ENCODE results near the gene KLHDC7A.
"Not testable (repeated sequence)": the region's sequence is repeated elsewhere in the genome, so short reads cannot be mapped to it uniquely, and the experiment has no call there.

KLHDC7A gene

DNA sequence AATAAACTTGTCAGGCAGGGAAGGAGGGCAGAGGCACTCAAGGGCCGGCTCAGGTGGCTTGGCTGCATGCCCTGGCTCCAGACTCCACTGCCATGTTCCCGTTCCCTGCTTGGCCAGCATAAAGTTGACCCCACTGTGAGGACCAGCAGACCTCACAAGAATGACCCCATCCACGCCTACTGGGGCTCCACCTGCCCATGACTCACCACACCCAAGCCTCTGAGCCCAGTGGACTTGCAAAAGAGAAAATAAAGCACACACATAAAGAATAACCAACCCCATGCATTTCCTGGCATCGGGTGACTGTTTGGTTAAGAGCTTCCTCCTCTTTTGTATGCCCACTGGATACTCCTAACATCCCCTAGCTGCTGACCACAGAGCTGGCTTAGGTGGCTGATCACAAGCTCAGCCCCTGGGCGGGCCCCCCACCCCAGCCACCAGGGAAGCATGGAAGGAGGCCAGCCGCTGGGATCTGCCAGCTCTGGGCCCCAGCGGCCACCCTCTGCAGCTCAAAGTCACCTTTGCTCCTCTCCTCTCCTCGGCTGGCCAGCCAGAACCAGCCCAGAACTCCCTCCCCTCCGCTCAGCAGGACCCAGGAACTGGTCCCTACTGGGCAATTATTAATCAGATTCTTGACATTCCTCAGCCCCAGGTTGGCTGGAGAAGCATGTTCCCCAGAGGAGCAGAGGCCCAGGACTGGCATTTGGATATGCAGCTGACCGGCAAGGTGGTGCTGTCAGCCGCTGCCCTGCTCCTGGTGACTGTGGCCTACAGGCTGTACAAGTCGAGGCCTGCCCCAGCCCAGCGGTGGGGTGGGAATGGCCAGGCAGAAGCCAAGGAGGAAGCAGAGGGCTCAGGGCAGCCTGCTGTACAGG lies at the start of gene KLHDC7A:
KLHDC7A (plus strand) TSS at position 616 of the 875 bp plus-strand sequence; CDS start at position 668, 52 bp downstream.
- no peak for DNase-seq

DNA sequence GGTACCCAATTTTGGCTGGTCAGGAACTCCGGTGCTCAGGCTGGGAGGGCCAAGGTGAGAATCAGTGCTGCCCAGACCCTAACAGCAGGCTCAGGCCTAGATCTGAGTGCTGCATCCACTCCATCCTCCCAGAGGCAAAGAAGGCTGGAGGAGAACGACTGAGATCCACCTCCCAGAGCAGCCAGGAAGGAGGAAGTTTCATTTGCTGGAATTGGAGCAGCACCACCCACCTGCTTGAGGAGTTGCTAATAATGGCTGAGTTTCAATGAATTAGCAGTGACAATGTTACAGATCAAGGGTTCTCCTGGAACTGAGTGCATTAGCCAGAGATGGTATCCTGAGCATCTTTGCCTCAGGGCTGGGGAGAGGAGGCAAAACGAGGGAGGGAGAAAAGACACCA lies 46.7 kb upstream of the KLHDC7A start:
- DNase-seq, result no peak

DNA sequence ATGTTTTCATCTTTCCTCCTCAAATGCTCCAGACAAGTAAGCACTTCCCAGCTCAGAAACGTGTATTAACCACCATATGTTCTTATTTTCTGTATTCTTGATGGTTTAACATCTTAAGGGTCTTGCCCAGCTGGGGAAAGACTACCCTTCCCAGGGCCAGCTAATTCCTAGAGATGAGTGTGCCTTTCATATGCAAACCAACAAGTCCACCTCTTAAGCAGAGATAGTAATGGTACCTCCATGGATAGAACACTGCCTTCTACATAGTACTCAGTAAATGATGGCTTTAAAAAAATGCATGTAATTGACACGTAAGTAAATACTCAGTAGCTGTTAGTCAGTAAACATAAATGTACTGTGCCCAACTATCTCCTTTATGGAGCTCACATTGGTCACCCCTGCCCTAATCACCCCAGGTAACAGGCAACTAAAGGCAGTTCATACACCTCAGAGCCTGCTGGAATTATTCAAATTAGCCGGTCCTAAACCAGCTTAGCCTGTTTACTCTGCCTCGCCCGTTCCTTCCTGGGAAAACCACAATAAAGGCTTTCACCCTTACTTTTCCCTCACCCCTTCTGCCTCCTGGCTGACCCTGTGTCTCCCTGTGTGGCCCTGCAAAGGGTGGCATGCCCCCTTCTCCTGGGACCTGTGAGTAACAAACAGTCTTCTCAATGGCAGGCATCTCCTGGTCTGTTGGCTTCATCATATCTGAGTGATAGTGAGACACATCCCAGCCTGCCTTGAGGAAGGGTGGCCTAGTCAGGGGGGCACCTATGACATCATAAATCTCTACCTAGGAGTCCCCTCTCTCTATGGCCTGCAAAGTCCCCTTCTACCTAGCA lies 40.1 kb upstream of the KLHDC7A start:
- no peak for DNase-seq

GRCh38 chr1:18443587-18444520 lies 36.9 kb upstream of the KLHDC7A start:
- no peak for DNase-seq

- no peak for DNase-seq
These were observed 36.2 kb upstream of the KLHDC7A start for GRCh38 chr1:18444563-18444962.

GRCh38 chr1:18446751-18447150 lies 34.0 kb upstream of the KLHDC7A start:
- no peak for DNase-seq

DNA sequence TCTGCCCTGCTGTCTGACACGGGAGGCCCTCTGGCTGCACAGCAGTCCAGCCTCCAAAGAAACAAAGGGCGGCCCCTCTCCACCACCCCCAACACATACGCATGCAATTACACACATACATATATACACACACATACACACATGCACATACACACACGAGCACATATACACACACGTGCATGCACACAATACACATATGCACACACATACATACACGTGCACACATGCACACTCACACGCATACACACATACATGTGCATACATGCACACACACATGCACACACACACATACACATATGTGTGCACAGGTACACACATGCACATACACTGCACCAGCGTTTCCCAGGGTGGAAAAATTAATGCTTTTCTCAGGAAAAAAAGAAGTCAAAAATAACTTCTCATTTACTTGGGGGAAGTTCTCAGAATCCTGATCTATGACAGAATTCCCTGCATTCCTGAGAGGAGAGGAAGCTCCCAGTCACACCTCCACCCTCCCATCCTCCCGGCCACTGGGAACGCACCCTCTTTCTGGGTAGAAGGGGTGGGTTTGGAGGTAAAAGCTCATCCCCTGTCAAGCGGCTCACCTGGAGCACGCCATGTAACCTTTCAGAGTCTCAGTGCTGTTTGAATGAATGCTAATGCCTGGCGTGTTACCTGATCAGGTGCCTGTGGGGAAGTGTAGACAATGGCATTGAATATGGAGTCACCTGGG lies 33.1 kb upstream of the KLHDC7A start:
- DNase-seq, result no peak

- no peak for DNase-seq
These were observed 31.8 kb upstream of the KLHDC7A start for GRCh38 chr1:18448889-18449288.

GRCh38 chr1:18452550-18452949 lies 28.2 kb upstream of the KLHDC7A start:
- DNase-seq, result no peak

GRCh38 chr1:18458133-18459092 lies 22.3 kb upstream of the KLHDC7A start:
- no peak for DNase-seq

- DNase-seq, result no peak
These were observed 19.1 kb upstream of the KLHDC7A start for GRCh38 chr1:18461656-18462055.

GRCh38 chr1:18462517-18462916 lies 18.2 kb upstream of the KLHDC7A start:
- DNase-seq, result not testable (repeated sequence)

- no peak for DNase-seq
These were observed 17.7 kb upstream of the KLHDC7A start for GRCh38 chr1:18463063-18463462.

DNA sequence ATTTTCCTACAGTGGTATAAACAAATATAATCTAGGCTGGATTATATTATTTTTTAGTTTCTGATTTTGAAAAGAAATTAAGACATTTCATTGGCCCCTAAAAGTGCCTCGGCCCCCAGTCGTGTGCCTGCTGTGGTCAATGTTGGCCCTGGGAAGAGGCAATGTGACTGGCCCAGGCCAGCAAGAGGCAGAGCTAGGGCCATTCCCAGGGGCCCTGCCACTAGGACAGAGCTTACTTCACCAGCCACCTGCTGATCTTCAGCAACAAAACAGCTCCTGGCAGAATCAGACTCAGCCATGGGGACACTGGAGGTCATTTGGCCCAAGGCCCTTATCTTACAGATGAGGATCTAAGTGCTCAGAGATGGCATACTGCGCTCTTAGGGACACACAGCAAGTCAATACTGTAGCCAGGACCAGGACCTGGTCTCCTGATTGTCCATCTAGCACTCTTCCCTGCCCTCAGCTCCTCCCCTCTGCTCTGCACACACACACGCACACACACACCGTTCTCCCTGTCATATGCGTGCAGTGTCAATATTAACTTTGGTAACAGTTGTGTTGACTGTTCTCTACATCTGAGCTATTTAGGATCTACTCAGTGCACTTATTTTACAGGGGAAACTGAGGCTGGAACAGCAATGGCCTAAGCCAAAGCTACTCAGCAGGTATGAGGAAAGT lies 16.6 kb upstream of the KLHDC7A start:
- DNase-seq, result no peak

- no peak for DNase-seq
These were observed 16.1 kb upstream of the KLHDC7A start for GRCh38 chr1:18464665-18465050.

DNA sequence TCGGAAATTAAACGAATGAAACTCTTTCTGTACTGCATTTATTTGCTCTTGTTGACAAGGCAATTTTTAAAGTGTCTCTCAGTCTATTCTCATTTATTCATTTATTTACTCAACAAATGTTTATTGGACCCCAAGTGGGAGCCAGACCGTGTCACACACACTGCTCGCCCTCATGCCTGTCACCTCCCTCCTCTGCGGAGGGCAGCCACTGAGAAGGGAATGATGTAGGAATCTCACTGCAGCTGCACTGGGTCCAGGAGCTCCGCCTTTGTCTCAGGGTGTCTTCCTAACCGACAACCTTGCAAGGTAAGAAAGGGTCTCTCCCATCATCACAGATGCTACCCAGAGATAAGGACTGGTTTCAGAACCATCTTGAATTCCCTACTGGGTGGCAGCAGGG lies 14.1 kb upstream of the KLHDC7A start:
- no peak for DNase-seq

- no peak for DNase-seq
These were observed 12.2 kb upstream of the KLHDC7A start for GRCh38 chr1:18468570-18468969.

- DNase-seq, result no peak
These were observed 11.2 kb upstream of the KLHDC7A start for GRCh38 chr1:18469514-18469913.

GRCh38 chr1:18470671-18471355 lies 9.9 kb upstream of the KLHDC7A start:
- no peak for DNase-seq

Data from activated CD4-positive, CD25-positive, alpha-beta regulatory T cell (primary cell).